CD4-positive, alpha-beta T cell treated with Interleukin-2 at 100 ng/mL for 4 hours (primary cell): ENCODE measurements around the gene GRK6.
A peak's percentile ranks its signal among the peaks of the same experiment; 100 is the strongest.

Source experiments
- DNase-seq: peaks from one replicate; pipeline ENCODE4 v3.0.0-alpha.2; 2020; ENCODE audit warnings: low spot score

GRK6 gene

DNA sequence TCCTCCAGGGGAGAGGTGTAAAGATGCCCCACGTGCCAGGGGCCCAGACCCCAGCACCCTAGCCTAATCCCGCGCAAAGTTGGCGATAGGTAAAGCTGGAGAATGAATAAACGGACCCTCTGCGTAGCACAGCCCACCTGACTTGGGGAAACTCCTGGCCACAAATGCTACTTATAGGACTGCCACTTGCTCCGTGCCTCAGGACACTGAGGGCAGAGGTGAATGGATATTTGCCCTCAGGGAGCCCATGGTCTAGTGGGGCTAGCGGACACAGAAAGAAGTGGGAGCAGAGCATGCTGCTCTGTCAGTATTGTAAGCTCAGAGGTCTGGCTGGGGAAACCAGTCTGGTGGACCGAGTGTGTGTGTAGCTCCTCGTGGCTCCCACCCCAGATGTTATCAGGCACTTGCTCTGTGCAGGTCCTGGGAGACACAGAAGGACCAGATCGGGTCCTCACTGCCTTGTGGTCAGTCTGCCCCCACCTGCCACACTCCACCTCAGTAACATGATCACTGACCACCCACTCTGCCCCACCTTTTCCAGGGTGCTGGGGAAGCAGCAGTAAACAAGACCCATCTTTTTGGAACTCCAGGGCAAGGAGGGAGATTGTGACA lies 841 bp downstream of the GRK6 start:
- DNase-seq = no peak

DNA sequence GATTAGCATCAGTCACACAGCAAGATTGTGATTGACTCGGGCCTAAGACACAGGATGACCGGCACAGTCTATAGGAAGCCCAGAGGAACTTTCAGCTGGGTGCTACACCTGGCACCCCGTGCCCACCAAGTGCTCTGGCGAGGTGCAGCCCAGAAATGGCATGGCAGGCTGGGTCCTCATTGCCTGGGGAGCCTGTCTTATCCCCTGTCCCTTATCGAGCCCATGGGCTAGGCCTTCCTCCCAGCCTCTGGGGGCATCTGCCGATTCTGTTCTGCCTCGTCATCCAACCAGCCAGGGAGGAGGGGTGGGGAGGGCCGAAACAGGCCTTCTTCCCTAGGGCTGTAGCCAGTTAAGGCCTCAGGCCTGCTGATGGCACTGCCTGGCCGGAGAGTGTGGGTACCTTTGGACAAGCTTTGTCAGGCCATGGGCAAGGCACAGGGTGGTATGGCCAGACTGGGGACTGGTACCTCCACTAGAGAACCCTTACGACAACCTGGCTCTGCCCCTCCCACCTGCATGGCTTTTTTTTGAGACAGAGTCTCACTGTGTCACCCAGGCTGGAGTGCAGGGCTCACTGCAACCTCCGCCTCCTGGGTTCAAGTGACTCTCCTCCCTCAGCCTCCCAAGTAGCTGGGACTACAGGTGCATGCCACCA lies 1.6 kb downstream of the GRK6 start:
- no peak for DNase-seq

DNA sequence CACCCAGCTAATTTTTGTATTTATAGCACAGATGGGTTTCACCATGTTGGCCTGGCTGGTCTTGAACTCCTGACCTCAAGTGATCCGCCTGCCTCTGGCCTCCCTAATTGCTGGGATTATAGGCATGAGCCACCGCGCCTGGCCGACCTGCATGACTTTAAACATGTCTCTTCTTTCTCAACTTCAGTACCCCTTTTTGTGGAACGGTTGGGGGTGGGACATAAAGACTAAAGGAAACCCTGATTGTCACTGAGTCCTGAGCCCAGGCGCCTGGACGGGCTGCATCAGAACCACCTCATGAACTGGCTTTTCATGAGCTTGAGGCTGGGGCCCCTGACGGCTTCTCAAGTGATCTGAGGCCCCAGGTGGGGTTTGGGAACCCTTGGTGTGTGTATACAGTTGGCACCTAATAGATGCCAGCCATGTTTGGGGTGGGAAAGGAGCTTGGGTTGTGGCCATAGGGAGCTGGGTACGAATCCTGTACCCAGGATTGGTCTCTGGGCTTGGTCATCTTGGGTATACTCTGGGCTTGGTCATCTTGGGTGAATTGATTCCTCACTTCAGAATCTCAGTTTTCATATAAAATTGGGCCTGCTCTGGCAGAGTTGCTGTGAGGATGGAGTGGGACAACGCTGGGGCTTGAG lies 2.2 kb downstream of the GRK6 start:
- DNase-seq = no peak

DNA sequence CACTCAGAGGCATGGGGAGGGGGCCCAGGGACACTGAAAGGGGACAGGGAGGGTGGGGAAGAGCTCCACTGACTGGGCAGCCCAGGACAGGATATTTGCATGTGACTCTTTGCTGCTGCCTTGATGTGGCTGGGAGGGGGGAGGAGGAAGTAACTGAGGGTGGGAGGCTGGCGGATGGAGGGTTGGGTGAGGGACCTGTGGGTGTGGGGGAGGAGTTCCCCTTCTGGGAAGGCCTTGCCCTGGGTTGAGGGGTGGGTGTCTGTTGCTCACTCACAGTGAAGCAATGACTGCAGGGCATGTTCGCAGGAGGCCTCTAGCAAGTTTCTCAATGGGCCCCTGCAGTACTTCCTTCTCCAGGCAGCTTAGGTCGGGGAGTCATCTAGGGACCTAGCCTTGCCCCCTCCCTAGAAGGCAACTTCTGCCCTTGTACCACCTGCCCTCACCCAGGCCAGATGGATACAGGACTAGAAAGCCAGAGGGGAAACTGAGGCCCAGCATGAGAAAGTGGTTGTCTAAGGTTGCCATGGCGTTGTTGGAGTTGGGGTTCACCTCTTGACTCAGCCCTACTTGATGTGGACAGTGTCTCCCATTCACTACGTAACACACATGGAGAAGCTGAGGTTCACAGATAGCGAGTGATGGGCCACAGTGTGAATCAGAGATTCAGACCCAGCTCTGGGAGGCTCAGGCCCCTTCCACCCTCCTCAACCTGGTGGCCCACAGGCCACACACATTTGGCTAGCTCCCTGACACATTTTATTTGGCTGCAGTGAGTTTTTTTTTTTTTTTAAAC lies 3.0 kb downstream of the GRK6 start:
- DNase-seq = peak; percentile 91

DNA sequence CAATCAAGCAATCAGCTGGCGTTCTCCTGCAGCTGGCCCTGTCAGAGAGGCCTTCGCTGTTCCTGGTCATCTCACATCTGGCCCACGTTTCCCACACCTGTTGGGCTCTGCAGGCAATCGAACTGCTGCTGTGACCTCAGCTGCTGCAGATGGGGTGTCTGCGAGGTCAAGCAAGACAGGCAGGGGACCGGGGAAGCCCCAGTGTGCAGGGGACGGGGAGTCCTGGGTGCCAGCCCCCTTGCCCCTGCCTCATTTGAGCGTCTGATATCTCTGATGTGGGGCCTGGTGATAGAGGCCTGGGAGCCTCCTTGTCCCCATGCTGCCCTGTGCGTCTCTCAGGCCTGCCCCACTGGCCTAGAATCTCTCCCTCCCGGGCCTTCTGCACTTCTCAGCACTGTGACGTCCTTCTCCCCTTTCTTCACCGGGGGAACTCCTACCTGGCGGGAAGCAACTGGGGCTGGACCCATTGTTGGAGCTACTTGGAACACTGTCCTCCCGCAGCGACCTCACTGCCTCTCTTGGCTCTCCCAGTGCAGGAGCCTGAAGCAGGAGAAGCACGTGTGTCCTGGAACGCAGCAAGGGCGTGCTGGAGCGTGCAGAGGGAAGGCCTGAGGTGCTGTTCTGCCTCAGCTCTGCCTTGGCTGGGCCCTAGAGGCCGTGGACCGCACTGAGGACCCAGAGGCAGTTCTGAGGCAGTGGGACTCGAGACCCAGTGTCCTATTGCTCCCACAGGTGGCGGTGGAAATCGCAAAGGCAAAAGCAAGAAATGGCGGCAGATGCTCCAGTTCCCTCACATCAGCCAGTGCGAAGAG lies 3.9 kb downstream of the GRK6 start:
- DNase-seq = no peak

DNA sequence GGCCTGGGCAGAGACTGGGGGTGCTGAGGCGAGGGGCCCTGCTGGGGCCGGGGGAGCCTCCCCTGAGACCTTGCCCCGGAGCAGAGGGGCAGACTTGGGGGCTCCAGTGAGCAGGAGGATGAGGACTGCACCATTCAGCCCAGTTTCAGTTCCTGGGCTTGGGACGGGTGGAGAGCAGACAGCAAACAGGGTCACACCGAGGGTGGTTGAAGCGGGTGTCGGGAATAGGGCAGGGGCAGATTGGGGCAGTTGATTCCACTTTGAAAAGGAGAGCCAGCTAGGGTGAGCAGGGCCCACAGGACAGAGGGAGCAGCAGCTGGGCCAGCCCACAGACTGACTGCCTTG lies 4.5 kb downstream of the GRK6 start:
- DNase-seq = no peak

DNA sequence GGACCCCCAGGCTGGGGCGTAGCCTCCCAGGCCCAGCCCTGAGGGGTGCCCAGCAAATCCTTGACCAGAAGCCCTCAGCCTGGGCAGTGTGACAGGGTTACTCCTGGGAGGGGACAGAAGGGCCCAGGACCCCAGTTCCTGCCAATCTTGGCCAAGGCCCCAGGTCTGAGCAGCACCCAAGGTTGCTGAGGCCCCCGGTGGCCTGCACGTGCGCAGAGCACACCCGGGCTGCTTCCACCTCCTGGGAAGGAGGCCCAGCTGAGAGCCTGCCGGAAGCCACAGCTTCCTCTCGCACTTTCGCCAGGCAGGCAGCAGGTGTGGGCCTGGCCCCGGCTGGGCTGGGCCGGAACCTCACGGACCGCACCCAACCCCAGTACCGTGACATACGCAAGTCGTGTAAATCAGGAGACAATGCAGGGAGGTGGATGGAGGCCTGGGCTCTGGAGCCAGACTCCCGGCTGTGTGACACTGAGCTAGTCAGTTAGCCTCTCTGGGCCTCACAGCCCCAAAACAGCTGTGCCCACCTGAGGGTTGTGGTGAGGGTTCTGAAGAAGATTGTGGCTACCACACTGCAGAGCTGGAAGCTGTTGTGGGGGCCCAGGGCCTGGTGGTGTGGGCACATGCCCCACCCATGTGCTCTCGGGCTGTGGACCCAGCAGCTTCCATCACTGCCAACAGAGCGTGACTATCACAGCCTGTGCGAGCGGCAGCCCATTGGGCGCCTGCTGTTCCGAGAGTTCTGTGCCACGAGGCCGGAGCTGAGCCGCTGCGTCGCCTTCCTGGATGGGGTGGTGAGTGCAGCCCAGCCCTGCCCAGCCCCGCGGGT lies 5.1 kb downstream of the GRK6 start:
- DNase-seq = peak; percentile 61

DNA sequence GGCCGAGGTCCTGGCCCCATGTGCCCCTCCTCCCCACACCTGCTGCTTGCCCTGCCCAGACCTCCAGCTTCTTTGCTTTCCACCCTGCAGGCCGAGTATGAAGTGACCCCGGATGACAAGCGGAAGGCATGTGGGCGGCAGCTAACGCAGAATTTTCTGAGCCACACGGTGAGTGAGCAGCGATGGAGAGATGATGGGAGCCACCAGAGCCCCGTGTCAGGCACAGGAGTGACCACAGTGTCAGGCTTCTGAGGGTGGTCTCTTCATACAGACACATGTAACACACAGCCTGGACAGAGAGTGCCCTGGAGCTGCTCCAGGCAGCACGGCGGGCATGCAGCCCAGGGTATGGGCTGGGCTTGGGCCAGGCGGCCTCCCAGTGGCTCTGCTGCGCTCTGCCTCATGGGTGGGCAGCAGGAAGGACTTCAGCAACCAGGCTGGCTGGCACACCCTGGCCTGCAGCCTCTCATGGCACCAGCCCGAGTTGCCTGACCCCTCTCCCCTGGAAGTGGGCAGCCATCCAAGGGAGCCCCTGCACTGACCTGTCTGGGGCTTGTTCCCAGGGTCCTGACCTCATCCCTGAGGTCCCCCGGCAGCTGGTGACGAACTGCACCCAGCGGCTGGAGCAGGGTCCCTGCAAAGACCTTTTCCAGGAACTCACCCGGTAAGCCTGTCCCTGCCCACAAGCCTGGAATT lies 5.8 kb downstream of the GRK6 start:
- DNase-seq = no peak

DNA sequence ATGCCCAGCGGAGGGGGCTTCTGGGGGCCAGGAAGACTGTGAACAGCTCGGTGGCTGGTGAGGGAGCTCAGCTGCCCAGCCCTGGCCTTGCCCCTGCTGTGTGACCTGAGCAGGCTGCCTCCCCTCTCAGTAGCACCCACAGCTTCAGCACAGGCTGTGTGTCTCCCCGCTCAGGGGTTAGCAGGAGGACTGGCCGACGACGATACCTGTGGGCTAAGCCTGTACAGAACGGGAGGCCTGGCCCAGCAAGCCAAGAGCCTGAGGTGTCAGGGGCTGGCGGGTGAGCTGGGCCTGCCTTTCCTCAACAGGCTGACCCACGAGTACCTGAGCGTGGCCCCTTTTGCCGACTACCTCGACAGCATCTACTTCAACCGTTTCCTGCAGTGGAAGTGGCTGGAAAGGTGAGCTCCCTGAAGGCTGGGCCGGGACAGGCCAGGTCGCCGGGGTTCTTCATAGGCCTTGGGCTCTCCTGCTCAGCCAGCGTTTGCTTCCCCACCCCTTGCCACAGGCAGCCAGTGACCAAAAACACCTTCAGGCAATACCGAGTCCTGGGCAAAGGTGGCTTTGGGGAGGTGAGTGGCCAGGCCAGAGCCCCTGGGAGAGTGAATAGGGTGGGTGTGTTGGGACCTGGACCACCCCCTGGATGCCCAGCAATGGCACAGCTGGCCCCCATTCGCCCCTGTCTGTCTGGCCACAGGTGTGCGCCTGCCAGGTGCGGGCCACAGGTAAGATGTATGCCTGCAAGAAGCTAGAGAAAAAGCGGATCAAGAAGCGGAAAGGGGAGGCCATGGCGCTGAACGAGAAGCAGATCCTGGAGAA lies 6.6 kb downstream of the GRK6 start:
- DNase-seq = no peak

DNA sequence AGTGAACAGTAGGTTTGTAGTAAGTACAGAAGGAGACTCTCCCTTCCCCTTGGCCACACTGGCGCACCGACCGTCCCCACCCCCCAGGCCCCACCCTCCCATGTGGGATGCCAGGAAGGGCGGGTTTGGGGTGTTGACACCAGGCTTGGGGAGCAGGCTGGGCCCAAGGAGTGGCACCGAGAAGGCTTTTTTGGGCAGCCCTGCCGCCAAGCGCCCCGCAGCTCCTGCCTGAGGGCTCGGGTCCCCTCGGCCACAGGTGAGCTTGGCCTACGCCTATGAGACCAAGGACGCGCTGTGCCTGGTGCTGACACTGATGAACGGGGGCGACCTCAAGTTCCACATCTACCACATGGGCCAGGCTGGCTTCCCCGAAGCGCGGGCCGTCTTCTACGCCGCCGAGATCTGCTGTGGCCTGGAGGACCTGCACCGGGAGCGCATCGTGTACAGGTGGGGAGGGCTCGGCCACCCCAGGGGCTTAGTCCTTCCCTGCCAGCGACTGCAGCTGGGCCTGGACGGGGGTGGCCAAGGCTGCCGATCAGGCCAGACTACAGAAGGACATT lies 7.3 kb downstream of the GRK6 start:
- no peak for DNase-seq

DNA sequence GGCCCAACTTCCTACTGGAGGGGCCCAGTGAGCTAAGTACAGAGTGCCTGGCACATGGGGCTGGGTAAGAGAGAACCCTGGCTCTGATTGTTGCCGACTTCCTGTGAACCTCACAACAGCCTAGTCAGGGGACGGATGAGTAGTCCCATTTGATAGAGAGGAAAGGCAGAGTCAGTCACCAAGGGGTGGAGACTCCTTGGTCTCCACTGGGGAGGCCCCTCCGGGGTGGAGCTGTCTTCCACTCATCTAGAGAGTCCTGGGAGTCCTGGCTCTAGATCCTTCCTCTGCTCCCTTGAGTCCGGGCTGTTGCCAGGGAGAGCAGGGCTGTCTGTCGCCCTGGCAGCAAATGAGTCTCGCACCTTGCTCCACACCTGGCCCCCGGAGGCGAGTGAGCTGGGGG lies 8.0 kb downstream of the GRK6 start:
- peak; percentile 77 for DNase-seq

DNA sequence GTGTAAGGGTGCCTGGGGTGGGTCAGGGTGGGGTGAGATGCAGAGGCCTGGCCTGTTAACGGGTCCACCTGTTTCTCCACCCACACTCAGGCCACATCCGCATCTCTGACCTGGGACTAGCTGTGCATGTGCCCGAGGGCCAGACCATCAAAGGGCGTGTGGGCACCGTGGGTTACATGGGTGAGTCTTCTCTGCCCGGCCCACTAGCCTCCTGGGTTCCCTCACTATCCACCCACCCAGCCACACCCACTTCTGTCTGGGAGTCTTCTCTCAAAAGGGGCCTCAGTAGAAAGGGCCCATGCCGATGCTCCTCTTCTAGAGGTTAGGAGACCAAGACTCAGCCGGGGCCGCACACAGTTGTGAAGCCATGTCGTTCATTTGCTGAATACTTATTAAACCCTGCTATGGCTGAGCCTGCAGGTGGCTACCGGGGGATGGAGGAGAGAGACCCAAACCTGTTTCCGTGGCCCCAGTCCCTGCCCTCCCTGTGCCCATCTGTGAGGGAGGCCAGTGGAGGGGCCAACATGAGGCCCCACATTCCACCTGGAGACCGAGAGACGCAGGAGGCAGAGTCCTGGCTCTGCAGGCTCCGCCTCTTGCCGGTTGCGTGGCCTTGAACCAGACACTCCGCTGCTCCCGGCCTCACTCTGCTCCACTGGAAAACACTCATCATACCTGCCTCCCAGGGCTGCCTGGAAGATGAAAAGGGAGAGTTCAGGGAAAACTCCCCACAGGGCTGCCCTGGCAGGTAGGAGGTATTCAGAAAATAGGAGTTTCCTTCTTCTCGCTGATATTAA lies 8.7 kb downstream of the GRK6 start:
- DNase-seq = no peak

DNA sequence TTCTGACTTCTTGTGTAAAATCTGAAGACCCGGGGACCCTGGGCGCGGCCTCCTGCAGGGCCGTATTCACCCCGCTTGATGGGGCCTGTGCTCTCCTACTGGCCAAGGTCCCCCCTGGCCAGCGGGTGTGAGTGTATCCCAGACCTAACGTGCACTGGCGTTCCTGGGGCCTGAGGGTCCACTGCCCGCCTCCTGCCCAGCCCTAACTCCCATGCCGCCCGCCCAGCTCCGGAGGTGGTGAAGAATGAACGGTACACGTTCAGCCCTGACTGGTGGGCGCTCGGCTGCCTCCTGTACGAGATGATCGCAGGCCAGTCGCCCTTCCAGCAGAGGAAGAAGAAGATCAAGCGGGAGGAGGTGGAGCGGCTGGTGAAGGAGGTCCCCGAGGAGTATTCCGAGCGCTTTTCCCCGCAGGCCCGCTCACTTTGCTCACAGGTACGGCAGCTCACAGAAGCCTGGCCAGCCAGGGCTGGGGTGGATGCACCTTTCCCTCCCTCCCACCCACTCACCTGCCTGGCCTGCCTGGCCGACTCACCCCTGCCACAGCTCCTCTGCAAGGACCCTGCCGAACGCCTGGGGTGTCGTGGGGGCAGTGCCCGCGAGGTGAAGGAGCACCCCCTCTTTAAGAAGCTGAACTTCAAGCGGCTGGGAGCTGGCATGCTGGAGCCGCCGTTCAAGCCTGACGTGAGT lies 9.5 kb downstream of the GRK6 start:
- DNase-seq = no peak

DNA sequence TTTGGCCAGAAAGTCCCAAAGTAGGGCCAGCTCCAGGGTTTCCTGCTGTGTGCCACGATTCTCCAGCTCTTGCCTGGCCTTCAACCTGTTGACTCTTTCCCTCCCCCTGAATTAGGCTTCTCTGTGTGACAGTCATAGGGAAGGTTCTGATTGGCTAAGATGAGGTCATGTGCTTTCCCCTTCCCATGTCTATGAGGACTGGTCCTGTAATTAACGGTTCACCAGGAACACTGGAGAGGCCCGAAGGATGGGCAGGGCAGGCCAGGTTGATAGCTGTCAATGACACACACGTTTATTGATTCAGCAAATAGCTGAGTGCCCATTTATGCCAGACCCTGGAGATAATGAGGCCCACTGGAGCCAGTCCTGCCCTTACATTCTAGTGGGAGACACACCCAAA lies 11.1 kb downstream of the GRK6 start:
- no peak for DNase-seq

DNA sequence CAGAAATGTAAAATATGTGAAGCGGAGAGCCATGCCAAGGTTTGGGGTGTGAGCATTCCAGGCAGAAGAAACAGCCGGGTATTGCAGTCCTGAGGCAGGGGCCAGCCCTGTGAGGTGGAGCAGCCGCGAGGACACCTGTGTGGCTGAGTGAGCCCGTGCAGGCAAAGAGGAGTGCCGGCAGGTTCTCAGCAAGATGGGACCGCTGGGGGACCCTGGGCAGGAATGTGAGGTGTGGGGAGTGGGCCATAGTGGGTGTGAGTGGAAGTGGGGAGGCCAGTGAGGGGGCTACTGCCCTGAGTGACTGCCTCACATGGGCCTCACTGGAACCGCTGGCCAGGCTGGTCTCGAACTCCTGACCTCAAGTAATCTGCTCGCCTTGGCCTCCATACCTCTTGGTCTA lies 12.0 kb downstream of the GRK6 start:
- no peak for DNase-seq

DNA sequence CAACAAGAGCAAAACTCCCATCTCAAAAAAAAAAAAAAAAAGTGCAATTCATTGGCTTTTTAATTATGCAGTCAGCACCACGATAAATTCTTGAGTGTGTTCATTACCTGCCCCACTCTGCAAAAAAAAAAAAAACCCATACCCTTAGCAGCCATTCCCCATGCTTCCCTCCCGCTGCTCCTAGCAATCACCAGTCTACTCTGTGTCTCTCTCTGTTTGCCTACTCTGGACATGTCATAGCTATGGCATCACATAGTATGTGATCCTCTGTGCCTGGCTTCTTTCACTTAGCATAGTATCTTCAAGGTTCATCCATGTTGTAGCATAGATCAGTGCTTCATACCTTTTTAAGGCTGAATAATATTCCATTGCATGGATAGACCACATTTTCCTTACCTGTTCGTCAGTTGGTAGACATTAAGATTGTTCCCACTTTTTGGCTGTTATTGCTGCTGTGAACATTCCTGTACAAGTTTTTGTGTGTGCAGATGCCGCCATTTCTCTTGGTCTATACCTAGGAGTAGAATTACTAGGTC lies 13.1 kb downstream of the GRK6 start:
- no peak for DNase-seq

DNA sequence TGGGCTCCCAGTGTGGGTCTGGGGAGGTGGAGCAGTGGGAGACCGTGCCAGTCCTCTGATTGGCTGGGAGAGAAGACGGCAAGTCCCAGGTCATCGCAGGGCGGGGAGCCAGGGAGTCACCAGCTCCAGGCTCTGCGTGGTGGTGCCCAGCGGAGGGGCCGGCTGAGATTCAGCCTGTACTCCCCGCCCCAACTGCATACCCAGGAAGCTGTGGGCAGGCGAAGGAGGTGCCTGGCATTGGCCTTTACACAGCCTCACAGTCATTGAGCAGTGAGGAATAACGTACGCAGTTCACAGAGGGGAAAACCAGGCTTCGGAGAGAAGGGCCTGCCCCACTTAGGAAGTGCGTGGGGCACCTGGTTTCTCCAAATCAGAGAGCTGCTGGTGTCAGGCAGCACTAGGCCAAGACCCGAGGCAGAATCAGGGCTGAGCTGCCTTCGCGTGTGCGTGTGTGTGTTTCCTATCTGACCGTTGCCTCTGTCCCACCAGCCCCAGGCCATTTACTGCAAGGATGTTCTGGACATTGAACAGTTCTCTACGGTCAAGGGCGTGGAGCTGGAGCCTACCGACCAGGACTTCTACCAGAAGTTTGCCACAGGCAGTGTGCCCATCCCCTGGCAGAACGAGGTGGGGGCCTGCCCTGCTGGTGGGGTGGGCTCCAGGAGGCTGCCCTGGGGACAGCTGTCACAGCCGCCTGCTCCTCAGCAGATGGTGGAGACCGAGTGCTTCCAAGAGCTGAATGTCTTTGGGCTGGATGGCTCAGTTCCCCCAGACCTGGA lies 13.9 kb downstream of the GRK6 start:
- peak; percentile 50 for DNase-seq
